ENCODE measurements around the gene PRRT3. TPM values are rescaled to one million over a fixed set of nuclear protein-coding genes. Genes with fewer than 3 reads are reported as not detected.

PRRT3 gene
- polyA plus RNA-seq, 1 experiment = 4.0 TPM

DNA sequence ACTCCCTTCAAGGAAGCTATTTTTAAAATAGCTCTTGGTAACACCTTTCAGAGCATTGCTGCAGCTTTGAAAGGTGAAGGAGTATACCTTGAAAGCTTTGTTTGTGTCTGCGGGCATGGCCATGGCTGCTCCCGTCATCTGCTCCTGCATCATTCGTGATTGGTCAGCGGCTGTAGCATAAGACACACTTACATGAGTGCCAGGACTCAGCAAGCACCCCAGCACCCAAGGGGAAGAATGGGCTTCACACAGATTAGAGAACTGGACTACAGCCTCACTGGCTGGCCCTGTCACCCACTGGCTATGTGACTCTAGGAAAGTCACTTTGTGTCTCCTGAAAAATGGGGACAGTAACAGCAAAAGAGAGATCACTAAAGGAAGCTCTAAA lies 17.4 kb upstream of the PRRT3 start:
- Histone ChIP-seq H3K36me3 (ENCODE audit: control insufficient read depth, insufficient read depth, low read length) (peaks cover 10% of the 10 kb centered on the region), H3K27me3 (ENCODE audit: control insufficient read depth, insufficient read depth, low read length) (no peaks in the 10 kb centered on the region), H3K4me3 (ENCODE audit: low read depth, low read length) (no peak overlapping the region)
- TF ChIP-seq, protein P1, sequence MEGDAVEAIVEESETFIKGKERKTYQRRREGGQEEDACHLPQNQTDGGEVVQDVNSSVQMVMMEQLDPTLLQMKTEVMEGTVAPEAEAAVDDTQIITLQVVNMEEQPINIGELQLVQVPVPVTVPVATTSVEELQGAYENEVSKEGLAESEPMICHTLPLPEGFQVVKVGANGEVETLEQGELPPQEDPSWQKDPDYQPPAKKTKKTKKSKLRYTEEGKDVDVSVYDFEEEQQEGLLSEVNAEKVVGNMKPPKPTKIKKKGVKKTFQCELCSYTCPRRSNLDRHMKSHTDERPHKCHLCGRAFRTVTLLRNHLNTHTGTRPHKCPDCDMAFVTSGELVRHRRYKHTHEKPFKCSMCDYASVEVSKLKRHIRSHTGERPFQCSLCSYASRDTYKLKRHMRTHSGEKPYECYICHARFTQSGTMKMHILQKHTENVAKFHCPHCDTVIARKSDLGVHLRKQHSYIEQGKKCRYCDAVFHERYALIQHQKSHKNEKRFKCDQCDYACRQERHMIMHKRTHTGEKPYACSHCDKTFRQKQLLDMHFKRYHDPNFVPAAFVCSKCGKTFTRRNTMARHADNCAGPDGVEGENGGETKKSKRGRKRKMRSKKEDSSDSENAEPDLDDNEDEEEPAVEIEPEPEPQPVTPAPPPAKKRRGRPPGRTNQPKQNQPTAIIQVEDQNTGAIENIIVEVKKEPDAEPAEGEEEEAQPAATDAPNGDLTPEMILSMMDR (IDR thresholded peaks at IDR 0.05; ENCODE audit: insufficient read depth, low read depth, low read length) = no peak
- ChIA-PET POLR2A (no interaction called here), CTCF (interaction anchor here (1.0 to 1.6 kb wide), 2 partner anchors 10 to 12 kb away, joined by 4 to 6 read pairs; no protein-coding TSS in a partner anchor)
- DNase-seq (ENCODE audit: low read depth) = no peak

DNA sequence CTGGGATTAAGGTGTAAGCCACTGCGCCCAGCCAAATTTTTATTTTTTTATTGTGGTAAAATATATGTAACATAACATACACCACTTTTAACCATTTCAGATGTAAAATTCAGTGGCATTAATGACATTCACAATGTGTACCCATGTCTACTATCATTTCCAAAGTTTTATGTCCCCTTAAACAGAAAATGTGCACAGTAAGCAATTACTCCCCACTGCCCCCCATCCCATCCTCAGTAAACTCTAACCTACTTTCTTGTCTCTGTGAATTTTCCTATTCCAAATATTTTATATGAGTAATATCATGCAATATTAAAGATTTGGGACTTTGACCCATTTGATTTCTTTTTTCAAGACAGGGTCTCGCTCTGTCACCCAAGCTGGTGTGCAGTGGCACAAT lies 14.6 kb upstream of the PRRT3 start:
- no peaks in the 10 kb centered on the region for H3K27me3 ChIP-seq (ENCODE audit: control insufficient read depth, insufficient read depth, low read length)
- DNase-seq (ENCODE audit: low read depth) = no peak
- H3K36me3 ChIP-seq (ENCODE audit: control insufficient read depth, insufficient read depth, low read length) = peaks cover 6% of the 10 kb centered on the region
- TF ChIP-seq, protein P1 (IDR thresholded peaks at IDR 0.05; ENCODE audit: insufficient read depth, low read depth, low read length) = no peak
- POLR2A ChIA-PET = no interaction called here
- H3K4me3 ChIP-seq (ENCODE audit: low read depth, low read length) = no peak overlapping the region
- CTCF ChIA-PET = interaction anchor here (2.0 kb wide), 1 partner anchor 20 kb away, joined by 11 read pairs; no protein-coding TSS in a partner anchor

GRCh38 chr3:9965200-9965875 lies 13.1 kb upstream of the PRRT3 start:
- Histone ChIP-seq H3K4me3 (ENCODE audit: low read depth, low read length) (no peak overlapping the region), H3K27me3 (ENCODE audit: control insufficient read depth, insufficient read depth, low read length) (no peaks in the 10 kb centered on the region), H3K36me3 (ENCODE audit: control insufficient read depth, insufficient read depth, low read length) (peaks cover 5% of the 10 kb centered on the region)
- CTCF ChIA-PET = interaction anchor here (1.0 to 2.0 kb wide), 3 partner anchors 17 to 250 kb away, joined by 3 to 11 read pairs (median 4); no protein-coding TSS in a partner anchor
- TF ChIP-seq, protein P1 (IDR thresholded peaks at IDR 0.05; ENCODE audit: insufficient read depth, low read depth, low read length) = no peak
- POLR2A ChIA-PET = no interaction called here
- no peak for DNase-seq (ENCODE audit: low read depth)

DNA sequence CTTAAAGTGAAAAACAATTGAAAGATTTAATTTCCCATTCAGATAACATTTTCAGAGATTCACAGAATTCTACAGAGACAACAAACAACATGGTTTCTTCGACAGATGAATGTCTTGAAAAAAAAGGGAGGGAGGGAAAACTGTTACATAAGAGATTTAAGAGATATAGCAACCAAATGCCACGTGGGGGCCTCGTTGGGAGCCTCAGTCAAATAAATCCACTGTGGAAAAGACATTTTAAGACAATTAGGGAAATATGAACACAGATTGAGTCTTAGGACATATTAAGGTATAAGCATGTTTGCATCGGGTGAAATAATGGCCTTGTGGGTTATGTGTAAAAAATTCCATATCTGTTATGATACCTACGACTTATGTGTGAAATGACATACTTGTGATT lies 5.0 kb upstream of the PRRT3 start:
- ChIA-PET CTCF (no interaction called here), POLR2A (no interaction called here)
- TF ChIP-seq, protein P1 (IDR thresholded peaks at IDR 0.05; ENCODE audit: insufficient read depth, low read depth, low read length) = peak; percentile 28; the same call in 1 of the 2 replicates
- H3K27me3 ChIP-seq (ENCODE audit: control insufficient read depth, insufficient read depth, low read length) = no peaks in the 10 kb centered on the region
- no peaks in the 10 kb centered on the region for H3K36me3 ChIP-seq (ENCODE audit: control insufficient read depth, insufficient read depth, low read length)
- no peak overlapping the region for H3K4me3 ChIP-seq (ENCODE audit: low read depth, low read length)
- no peak for DNase-seq (ENCODE audit: low read depth)

- no peak for DNase-seq (ENCODE audit: low read depth)
- no peak overlapping the region for H3K4me3 ChIP-seq (ENCODE audit: low read depth, low read length)
- ChIA-PET CTCF (interaction anchor here (0.5 to 1.8 kb wide), 3 partner anchors 8 to 52 kb away, joined by 3 to 7 read pairs (median 4); no protein-coding TSS in a partner anchor), POLR2A (no interaction called here)
- H3K36me3 ChIP-seq (ENCODE audit: control insufficient read depth, insufficient read depth, low read length) = no peaks in the 10 kb centered on the region
- H3K27me3 ChIP-seq (ENCODE audit: control insufficient read depth, insufficient read depth, low read length) = no peaks in the 10 kb centered on the region
- TF ChIP-seq, protein P1 (IDR thresholded peaks at IDR 0.05; ENCODE audit: insufficient read depth, low read depth, low read length) = no peak
Measured at GRCh38 chr3:9955611-9956352, 3.6 kb upstream of the PRRT3 start.
